H9 (cell line): ENCODE measurements around the gene TPD52L1. TPM values are rescaled to one million over a fixed set of nuclear protein-coding genes. Genes with fewer than 3 reads are reported as not detected.

ENCODE experiments used
- DNase-seq: peaks from one replicate; pipeline ENCODE4 v3.0.0-alpha.2; 2017
- H2AFZ ChIP-seq: one replicate; pipeline ENCODE4 v1.6.1; 2013; ENCODE audit warnings: mild to moderate bottlenecking, low read length, control low read depth, moderate library complexity
- H2AK5ac ChIP-seq: 2 replicates; pipeline ENCODE4 v1.6.1; 2013; ENCODE audit warnings: low read length, control low read depth, mixed read lengths; ENCODE audit not compliant: insufficient read length
- H2BK120ac ChIP-seq: one replicate; pipeline ENCODE4 v1.6.1; 2013; ENCODE audit warnings: low read depth, mild to moderate bottlenecking, low read length, control low read depth, inconsistent platforms; ENCODE audit not compliant: poor library complexity, severe bottlenecking
- H2BK12ac ChIP-seq: 2 replicates; pipeline ENCODE4 v1.6.1; 2013; ENCODE audit warnings: low read length, control low read depth, mixed read lengths, low read depth; ENCODE audit not compliant: insufficient read length
- H2BK15ac ChIP-seq: 2 replicates; pipeline ENCODE4 v1.6.1; 2013; ENCODE audit warnings: low read depth, low read length, control low read depth
- H2BK20ac ChIP-seq: one replicate; pipeline ENCODE4 v1.6.1; 2013; ENCODE audit warnings: low read depth, mild to moderate bottlenecking, low read length, control low read depth, inconsistent platforms; ENCODE audit not compliant: poor library complexity, severe bottlenecking
- H2BK5ac ChIP-seq: 2 replicates; pipeline ENCODE4 v1.6.1; 2013; ENCODE audit warnings: low read length, control low read depth, mixed read lengths; ENCODE audit not compliant: insufficient read length
- H3K14ac ChIP-seq: 2 replicates; pipeline ENCODE4 v1.6.1; 2013; ENCODE audit warnings: low read length, control low read depth; ENCODE audit not compliant: insufficient read depth
- H3K18ac ChIP-seq: 2 replicates; pipeline ENCODE4 v1.6.1; 2013; ENCODE audit warnings: low read depth, mild to moderate bottlenecking, mixed read lengths, low read length, control low read depth; ENCODE audit not compliant: insufficient read length
- H3K23ac ChIP-seq: 2 replicates; pipeline ENCODE4 v1.6.1; 2013; ENCODE audit warnings: low read length, control low read depth, mixed read lengths, low read depth; ENCODE audit not compliant: insufficient read length
- H3K23me2 ChIP-seq: 2 replicates; pipeline ENCODE4 v1.6.1; 2013; ENCODE audit warnings: low read depth, mild to moderate bottlenecking, mixed read lengths, low read length, control low read depth; ENCODE audit not compliant: insufficient read length, poor library complexity, severe bottlenecking
- H3K27ac ChIP-seq: 2 replicates; pipeline ENCODE4 v1.5.1; 2013; ENCODE audit warnings: low read length, control low read depth, mixed read lengths, low read depth; ENCODE audit not compliant: insufficient read length
- H3K27me3 ChIP-seq: 2 replicates; pipeline ENCODE4 v1.6.1; 2013; ENCODE audit warnings: low read length, control low read depth, inconsistent platforms; ENCODE audit not compliant: insufficient read depth
- H3K4ac ChIP-seq: 2 replicates; pipeline ENCODE4 v1.6.1; 2013; ENCODE audit warnings: low read depth, mild to moderate bottlenecking, control low read depth, inconsistent platforms, low read length, moderate library complexity
- H3K4me1 ChIP-seq: 2 replicates; pipeline ENCODE4 v1.6.1; 2013; ENCODE audit warnings: low read length, control low read depth, inconsistent platforms; ENCODE audit not compliant: insufficient read depth
- H3K4me2 ChIP-seq: 2 replicates; pipeline ENCODE4 v1.6.1; 2013; ENCODE audit warnings: low read length, control low read depth, mixed read lengths; ENCODE audit not compliant: insufficient read length, insufficient read depth
- H3K56ac ChIP-seq: 2 replicates; pipeline ENCODE4 v1.6.1; 2013; ENCODE audit warnings: low read depth, mild to moderate bottlenecking, mixed read lengths, low read length, control low read depth; ENCODE audit not compliant: insufficient read length
- H3K79me1 ChIP-seq: 2 replicates; pipeline ENCODE4 v1.6.1; 2013; ENCODE audit warnings: low read depth, mild to moderate bottlenecking, moderate library complexity, low read length, control low read depth, inconsistent platforms; ENCODE audit not compliant: insufficient read depth, poor library complexity, severe bottlenecking
- H3K79me2 ChIP-seq: 2 replicates; pipeline ENCODE4 v1.6.1; 2013; ENCODE audit warnings: low read length, control low read depth, inconsistent platforms; ENCODE audit not compliant: insufficient read depth
- H3K9ac ChIP-seq: 2 replicates; pipeline ENCODE4 v1.6.1; 2013; ENCODE audit warnings: low read length, control low read depth, mixed read lengths; ENCODE audit not compliant: insufficient read length; ENCODE audit errors: extremely low read depth
- H3K9me3 ChIP-seq: one replicate; pipeline ENCODE4 v1.6.1; 2013; ENCODE audit warnings: low read depth, low read length, inconsistent platforms; ENCODE audit not compliant: control insufficient read depth
- H3T11ph ChIP-seq: one replicate; pipeline ENCODE4 v1.6.1; 2013; ENCODE audit warnings: mild to moderate bottlenecking, low read length, control low read depth, inconsistent platforms
- H4K20me1 ChIP-seq: one replicate; pipeline ENCODE4 v1.6.1; 2013; ENCODE audit not compliant: control insufficient read depth, insufficient read length, insufficient read depth
- H4K5ac ChIP-seq: 2 replicates; pipeline ENCODE4 v1.6.1; 2013; ENCODE audit warnings: low read depth, mild to moderate bottlenecking, mixed read lengths, low read length, control low read depth; ENCODE audit not compliant: insufficient read length
- H4K8ac ChIP-seq: replicated peaks from 2 replicates; pipeline ENCODE4 v1.6.1; 2013; ENCODE audit warnings: low read length, control low read depth, mixed read lengths, low read depth; ENCODE audit not compliant: insufficient read length
- H4K91ac ChIP-seq: 2 replicates; pipeline ENCODE4 v1.6.1; 2013; ENCODE audit warnings: low read depth, mild to moderate bottlenecking, moderate library complexity, mixed read lengths, low read length, control low read depth; ENCODE audit not compliant: insufficient read length
- H3K27ac Mint-ChIP-seq, 3 experiments: 2 replicates in 2 of 3; 3 replicates in 1 of 3; pipeline ENCODE4 v1.8.0; 2020 to 2021; ENCODE audit warnings: mixed read lengths in 3 of 3, mild to moderate bottlenecking in 1 of 3, moderate library complexity in 1 of 3
- H3K27me3 Mint-ChIP-seq: 2 replicates; pipeline ENCODE4 v1.8.0; 2021; ENCODE audit warnings: low read depth, mild to moderate bottlenecking, moderate library complexity, mixed read lengths
- H3K36me3 Mint-ChIP-seq, 3 experiments: 2 replicates in 2 of 3; 3 replicates in 1 of 3; pipeline ENCODE4 v1.8.0; 2020 to 2021; ENCODE audit warnings: low read depth in 3 of 3, mixed read lengths in 3 of 3; ENCODE audit not compliant: insufficient read depth in 1 of 3
- H3K4me1 Mint-ChIP-seq, 2 experiments: 2 replicates each; pipeline ENCODE4 v1.8.0; 2020; ENCODE audit warnings: mixed read lengths in 2 of 2
- H3K4me3 Mint-ChIP-seq, 2 experiments: 2 replicates in 1 of 2; 3 replicates in 1 of 2; pipeline ENCODE4 v1.8.0; 2020 to 2021; ENCODE audit warnings: mild to moderate bottlenecking in 2 of 2, mixed read lengths in 2 of 2, moderate library complexity in 1 of 2
- H3K9me3 Mint-ChIP-seq, 2 experiments: 2 replicates in 1 of 2; 3 replicates in 1 of 2; pipeline ENCODE4 v1.8.0; 2020; ENCODE audit warnings: mild to moderate bottlenecking in 2 of 2, mixed read lengths in 2 of 2, moderate library complexity in 1 of 2
- WGBS: extraction: QIAGEN DNeasy Blood & Tissue Kit; methylation state at CpG from one replicate; pipeline ENCODE4 v1.1.7; 2013; ENCODE audit warnings: missing lambda C conversion rate, low lambda C conversion rate, mixed read lengths; ENCODE audit not compliant: insufficient read length; ENCODE audit errors: extremely low coverage; 5-methylcytosine and 5-hydroxymethylcytosine counted together
- total RNA-seq: library from RNA; stranded (reverse); gene quantifications from 2 replicates; pipeline ENCODE4 v1.2.1, GENCODE V29; 2021
- TF ChIP-seq, protein P1 (sequence below): fragments of 200-600 bp; sonication (generic); conservative IDR thresholded peaks from 3 replicates; pipeline ENCODE4 v1.8.0; 2021; ENCODE audit warnings: antibody characterized with exemption, mild to moderate bottlenecking

TPD52L1 gene
- total RNA-seq, 1 experiment from 2014 or later = 6.6 TPM

DNA sequence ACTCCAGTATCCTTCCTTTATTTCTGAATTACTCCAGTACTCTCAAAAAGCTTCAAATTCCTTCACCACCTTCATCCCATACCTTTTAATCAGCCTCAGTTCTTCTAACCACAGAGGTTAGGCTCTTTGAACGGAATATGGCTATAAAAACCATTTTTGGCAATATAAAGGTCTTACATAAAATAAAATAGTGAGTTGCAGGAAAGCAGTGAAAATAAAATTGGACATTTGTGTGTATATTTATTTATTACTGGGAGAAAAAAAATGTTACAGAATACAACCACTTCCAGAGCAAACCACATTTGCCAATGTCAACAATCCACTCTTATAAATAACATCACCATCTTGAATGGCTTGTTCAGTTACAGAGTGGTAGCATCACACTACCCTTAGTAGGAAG lies 140.5 kb downstream of the TPD52L1 start:
- no peaks in the 10 kb centered on the region for H3K79me2 ChIP-seq
- no peak overlapping the region for H3K18ac ChIP-seq
- H3K23ac ChIP-seq = no peak overlapping the region
- no peak overlapping the region for H4K8ac ChIP-seq
- H3K36me3 Mint-ChIP-seq = peaks cover 42 to 69% (median 65%) of the 10 kb centered on the region in 3 experiments
- TF ChIP-seq, protein P1, sequence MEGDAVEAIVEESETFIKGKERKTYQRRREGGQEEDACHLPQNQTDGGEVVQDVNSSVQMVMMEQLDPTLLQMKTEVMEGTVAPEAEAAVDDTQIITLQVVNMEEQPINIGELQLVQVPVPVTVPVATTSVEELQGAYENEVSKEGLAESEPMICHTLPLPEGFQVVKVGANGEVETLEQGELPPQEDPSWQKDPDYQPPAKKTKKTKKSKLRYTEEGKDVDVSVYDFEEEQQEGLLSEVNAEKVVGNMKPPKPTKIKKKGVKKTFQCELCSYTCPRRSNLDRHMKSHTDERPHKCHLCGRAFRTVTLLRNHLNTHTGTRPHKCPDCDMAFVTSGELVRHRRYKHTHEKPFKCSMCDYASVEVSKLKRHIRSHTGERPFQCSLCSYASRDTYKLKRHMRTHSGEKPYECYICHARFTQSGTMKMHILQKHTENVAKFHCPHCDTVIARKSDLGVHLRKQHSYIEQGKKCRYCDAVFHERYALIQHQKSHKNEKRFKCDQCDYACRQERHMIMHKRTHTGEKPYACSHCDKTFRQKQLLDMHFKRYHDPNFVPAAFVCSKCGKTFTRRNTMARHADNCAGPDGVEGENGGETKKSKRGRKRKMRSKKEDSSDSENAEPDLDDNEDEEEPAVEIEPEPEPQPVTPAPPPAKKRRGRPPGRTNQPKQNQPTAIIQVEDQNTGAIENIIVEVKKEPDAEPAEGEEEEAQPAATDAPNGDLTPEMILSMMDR = no peak
- WGBS = no CpG with 5 or more reads among the region's 1 CpG
- H3K27me3 Mint-ChIP-seq = no peaks in the 10 kb centered on the region
- no peak overlapping the region for H3T11ph ChIP-seq
- H2BK15ac ChIP-seq = no peak overlapping the region
- H2BK12ac ChIP-seq = no peak overlapping the region
- H3K27me3 ChIP-seq = no peaks in the 10 kb centered on the region
- no peaks in the 10 kb centered on the region for H3K9me3 Mint-ChIP-seq
- H2AK5ac ChIP-seq = no peak overlapping the region
- H3K14ac ChIP-seq = no peak overlapping the region
- no peak for DNase-seq
- H3K27ac ChIP-seq = no peak overlapping the region
- no peak overlapping the region for H2AFZ ChIP-seq
- H3K4me3 Mint-ChIP-seq = no peak overlapping the region
- H3K4me1 Mint-ChIP-seq = no peaks in the 10 kb centered on the region
- H3K27ac Mint-ChIP-seq = no peak overlapping the region
- no peaks in the 10 kb centered on the region for H3K79me1 ChIP-seq
- H4K91ac ChIP-seq = no peak overlapping the region
- H3K9me3 ChIP-seq = no peaks in the 10 kb centered on the region
- H4K5ac ChIP-seq = no peak overlapping the region
- H3K4ac ChIP-seq = no peak overlapping the region
- no peak overlapping the region for H3K9ac ChIP-seq
- H2BK5ac ChIP-seq = no peak overlapping the region
- H3K4me1 ChIP-seq = no peaks in the 10 kb centered on the region
- no peak overlapping the region for H3K56ac ChIP-seq
- no peak overlapping the region for H3K4me2 ChIP-seq
- no peaks in the 10 kb centered on the region for H4K20me1 ChIP-seq
- H2BK20ac ChIP-seq = no peak overlapping the region
- no peak overlapping the region for H2BK120ac ChIP-seq
- no peaks in the 10 kb centered on the region for H3K23me2 ChIP-seq
